NCI-H146 treated with DMSO at 0.1 percent for 48 hours (cell line): ENCODE measurements around the gene OLR1.
"Not testable (repeated sequence)": the region's sequence is repeated elsewhere in the genome, so short reads cannot be mapped to it uniquely, and the experiment has no call there.

Source experiments
- DNase-seq: peaks from one replicate; lab custom pipeline; 2025; ENCODE audit not compliant: unreplicated experiment; lab: John Stamatoyannopoulos, UW

OLR1 gene

DNA sequence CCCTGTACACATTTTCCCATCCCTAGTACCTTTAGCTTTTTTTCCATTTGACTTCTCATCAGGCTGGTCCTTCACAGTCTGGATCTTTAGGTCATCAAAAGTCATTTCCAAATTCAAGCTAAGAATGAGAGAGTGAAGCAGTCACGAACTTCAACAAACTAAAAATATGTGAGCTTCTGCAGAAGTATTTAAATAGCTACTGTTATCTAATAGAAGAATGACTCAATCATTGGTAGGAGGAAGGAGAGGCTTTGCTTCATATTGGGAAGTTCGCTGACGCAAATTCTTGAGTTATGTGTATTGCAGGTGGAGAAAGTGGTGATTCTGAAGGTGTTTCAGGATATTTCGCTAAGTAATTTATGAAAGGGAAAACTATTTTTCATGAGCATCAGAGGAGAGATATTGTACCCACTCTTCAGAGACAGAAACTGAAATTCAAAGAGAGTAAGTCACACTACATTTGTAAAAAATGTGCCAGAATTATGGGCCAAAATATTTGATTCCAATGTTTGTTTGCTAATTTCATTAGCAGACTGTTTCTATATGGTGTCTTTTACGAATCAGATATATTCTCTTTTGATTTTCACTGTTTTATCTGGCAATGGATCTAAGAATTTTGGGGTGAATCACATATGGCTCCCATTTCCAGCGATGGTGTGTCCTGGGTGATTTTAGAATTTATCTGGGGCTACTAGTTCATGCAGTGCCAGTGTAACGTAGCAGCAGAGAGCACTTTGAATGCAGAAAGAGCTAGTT lies at the start of gene OLR1:
TSS of gene OLR1 (minus strand) at position 160 of the 756 bp plus-strand sequence. CDS start at position 105, 55 bp downstream.
- no peak for DNase-seq

DNA sequence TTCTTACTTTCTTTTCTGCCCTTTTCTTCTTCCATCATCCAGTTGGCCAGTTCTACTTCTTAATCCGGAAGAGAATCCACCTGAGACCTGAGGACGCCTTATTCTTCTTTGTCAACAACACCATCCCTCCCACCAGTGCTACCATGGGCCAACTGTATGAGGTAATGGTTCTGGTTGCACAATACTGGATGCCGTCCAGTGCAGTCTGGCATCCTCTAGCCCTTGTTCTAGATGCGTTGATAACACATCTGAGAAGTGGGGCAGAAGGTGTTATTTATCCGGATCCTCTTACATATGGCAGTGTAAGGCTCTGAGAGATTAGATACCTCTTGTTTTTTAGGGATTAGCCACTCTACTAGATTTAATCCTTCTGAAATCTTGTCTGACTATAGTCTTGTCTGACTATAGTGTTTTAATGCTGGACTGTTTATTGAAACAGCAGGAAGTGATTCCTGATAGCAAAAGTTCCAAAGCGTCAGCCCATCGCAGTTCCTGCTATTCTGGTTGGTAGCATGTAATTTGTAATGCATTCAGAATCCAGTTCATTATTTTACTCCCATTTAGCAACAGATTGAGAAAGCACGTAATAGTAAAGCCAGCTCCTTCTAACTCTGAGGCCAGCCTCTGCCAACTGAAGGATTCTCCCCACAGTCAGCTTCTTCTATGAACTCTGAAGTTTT lies 48.6 kb upstream of the OLR1 start:
- no peak for DNase-seq

GRCh38 chr12:10218021-10218420 lies 46.1 kb upstream of the OLR1 start:
- no peak for DNase-seq

DNA sequence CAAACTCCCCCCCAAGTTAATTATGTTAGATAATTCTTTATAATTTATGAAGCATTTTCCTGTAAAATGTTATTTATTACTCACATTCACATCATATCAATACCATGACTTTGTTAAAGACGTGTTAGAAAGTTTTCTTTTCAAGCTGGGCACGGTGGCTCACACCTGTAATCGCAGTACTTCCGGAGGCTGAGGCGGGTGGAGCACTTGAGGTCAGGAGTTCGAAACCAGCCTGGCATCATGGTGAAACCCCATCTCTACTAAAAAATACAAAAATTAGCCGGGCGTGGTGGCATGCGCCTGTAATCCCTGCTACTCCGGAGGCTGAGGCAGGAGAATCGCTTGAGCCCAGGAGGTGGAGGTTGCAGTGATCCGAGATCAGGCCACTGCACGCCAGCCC lies 44.0 kb upstream of the OLR1 start:
- not testable (repeated sequence) for DNase-seq

GRCh38 chr12:10215436-10215835 lies 43.5 kb upstream of the OLR1 start:
- DNase-seq, result no peak

DNA sequence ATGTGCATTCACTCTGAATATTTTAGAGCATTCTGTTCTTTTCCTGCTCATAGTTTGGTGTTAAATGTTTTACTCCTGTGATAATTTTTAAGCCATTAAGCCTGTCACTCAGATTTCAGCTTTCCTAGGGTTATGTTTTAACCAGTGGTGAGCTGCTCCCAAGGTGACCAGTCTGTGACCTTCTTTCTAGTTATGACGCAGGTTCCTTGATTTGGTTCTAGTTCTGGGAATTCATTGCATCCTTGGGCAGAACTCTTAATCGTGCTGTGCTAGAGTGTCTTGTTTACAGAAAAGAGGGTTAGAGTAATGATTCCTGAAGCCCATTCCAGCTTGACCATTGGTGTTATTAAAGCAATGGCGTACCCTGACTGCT lies 42.9 kb upstream of the OLR1 start:
- no peak for DNase-seq

- DNase-seq, result no peak
Measured at GRCh38 chr12:10214136-10214894, 42.4 kb upstream of the OLR1 start.

- peak; percentile 79 for DNase-seq
Measured at GRCh38 chr12:10213168-10214135, 41.5 kb upstream of the OLR1 start.

GRCh38 chr12:10212739-10213131 lies 40.8 kb upstream of the OLR1 start, which contains the start of gene GABARAPL1:
GABARAPL1 (plus strand) TSS chr12:10212877; CDS start chr12:10213130, 253 bp downstream.
- peak; percentile 90 for DNase-seq

- DNase-seq, result peak; percentile 97
Measured at GRCh38 chr12:10211940-10212738, 40.2 kb upstream of the OLR1 start.

GRCh38 chr12:10211101-10211939 lies 39.4 kb upstream of the OLR1 start:
- DNase-seq, result no peak

GRCh38 chr12:10210225-10210624 lies 38.3 kb upstream of the OLR1 start:
- DNase-seq, result no peak

DNA sequence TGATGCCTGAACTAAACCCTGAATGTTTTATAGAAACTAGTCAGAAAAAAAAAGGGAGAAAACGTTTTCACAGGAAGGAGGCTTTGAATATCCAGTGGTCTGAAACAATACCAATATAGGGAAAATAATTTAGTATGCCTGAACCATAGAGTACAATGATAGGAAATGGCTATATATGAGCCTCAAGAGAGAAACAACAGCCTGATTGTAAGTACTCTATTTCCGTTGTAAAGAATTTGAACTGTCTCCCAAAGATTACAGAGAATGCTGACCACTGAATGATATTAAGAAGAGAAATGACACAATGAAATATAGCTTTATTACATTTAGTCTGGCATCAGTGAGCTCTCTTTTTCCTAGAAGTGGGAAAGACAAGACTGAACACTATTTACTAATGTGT lies 35.2 kb upstream of the OLR1 start:
- DNase-seq, result no peak

GRCh38 chr12:10205220-10205807 lies 33.4 kb upstream of the OLR1 start:
- DNase-seq, result no peak

GRCh38 chr12:10204495-10204894 lies 32.6 kb upstream of the OLR1 start:
- not testable (repeated sequence) for DNase-seq

- DNase-seq, result no peak
Measured at GRCh38 chr12:10197879-10198278, 25.9 kb upstream of the OLR1 start.

DNA sequence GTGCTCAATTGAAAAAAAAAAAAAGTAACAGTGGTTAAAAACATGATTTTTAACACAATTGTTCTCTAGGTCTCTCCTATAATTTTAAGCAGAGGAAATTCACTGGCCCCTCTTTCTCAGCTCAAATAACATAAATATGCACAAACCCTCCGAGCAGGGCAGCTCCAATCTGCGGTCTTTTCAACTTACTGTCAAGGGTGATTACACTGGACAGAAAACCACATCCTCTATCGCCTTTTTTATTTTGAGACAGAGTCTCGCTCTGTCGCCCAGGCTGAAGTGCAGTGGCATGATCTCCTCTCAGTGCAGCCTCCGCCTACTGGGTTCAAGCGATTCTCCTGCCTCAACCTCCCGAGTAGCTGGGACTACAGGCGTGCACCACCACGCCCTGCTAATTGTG lies 24.3 kb upstream of the OLR1 start:
- DNase-seq, result no peak

- no peak for DNase-seq
Measured at GRCh38 chr12:10194160-10194670, 22.3 kb upstream of the OLR1 start.
